HG02571 (cell line): ENCODE data around the gene ZMYND10.

ENCODE experiments used
- ATAC-seq: cut with Tn5 transposase; IDR thresholded peaks from one replicate; pipeline ENCODE4 v1.9.1; 2021; ENCODE audit warnings: mild to moderate bottlenecking, moderate library complexity; ENCODE audit not compliant: unreplicated experiment

The ZMYND10 gene

DNA sequence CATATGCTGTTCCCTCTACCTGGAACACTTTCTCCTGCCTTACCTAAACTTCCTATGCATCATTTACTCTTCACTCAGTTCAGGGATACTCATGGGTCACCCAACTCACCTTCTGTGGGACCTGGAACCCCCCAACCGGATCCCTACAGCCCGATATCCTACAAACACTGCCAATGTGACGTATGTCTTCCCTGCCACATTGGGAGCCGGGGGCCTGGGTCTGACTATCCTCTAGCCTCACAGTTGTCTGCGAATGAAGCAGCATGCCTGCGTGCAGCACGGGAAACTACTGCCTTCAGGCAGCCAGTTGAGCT lies 4.6 kb upstream of the ZMYND10 start:
- no peak for ATAC-seq

DNA sequence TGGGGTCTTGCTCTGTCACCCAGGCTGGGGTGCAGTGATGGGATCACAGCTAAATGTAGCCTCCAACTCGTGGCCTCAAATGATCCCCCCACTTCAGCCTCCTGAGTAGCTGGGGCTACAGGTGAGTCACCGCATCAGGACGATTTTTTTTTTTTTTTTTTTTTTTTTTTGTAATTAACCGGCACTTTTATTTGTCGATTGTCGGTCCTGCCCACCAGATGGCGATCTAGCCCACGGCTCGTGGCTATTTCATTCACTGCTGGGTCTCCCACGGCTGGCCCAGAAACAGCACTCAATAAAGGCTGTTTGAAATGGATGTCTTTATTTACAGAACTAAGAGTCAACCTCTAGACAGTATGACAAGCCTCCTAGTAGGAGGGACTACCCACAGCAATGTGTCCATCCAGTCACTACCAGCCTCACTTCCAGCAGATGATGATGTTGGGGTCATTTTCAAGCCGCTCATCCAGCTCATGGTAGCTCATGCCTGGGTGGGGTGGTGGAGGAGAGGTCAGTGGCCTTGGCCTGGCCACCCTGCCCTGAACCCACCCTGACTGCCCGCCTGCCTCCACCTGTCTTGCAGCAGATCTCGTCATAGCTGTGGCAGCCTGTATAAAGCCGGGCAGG lies 1.8 kb upstream of the ZMYND10 start:
- ATAC-seq = no peak

DNA sequence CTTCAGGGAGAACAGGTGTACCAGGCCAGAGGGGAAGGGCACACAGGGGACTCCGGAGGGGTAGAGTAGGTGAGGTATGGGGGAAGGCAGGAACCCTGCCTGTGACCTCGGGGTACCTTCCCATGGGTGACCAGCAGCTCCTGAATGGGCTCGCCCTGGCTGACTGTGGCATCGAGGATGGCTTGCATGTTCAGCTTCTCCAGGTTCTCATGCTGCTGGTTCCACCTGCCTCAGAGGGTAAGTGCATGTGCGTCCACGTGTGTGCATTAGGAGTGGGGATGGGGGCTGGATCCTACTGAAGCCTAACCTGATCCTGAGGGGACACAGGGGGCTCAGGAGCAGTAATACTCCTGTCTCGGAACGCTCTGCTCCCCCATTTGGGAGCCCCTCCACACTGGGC lies 524 bp downstream of the ZMYND10 start:
- ATAC-seq = no peak

DNA sequence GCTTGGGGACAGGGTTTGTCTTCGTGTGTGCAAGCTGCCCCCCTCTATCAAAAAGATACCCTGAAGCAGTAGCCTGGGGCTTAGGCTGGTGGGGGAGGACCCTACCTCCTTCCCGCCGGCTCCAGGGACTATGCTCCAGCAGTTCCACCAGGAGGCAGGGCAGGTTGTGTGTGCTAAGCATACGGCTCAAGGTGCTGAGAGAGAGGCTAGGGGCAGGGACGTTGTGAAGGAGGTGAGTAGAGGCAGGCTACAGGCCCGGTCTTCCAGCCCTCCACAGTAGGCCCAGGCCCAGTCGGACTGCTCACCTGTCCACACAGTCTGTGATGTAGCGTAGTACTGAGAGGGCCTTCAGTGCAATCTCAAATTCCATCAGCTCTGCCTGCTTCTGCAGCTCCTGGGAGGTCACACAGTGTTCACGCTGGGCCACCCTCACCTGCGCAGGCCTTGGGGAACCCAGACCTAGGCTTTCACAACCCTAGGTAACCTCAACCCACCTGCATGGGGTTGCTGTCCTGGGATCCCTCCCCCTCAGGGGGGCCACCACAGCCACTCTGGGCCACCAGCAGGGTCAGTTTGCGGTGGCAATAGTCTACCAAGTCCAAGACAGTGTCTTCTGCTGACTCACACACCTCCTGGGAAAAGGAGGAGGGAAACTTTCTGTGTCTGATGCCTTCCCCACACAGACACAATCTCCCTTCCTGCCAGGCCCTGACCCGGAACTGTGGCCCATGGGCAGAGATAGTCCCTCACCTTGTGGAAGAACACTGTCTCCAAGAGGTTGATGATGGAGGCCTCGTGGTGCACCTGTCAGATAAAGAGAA lies 2.5 kb downstream of the ZMYND10 start:
- ATAC-seq = no peak

DNA sequence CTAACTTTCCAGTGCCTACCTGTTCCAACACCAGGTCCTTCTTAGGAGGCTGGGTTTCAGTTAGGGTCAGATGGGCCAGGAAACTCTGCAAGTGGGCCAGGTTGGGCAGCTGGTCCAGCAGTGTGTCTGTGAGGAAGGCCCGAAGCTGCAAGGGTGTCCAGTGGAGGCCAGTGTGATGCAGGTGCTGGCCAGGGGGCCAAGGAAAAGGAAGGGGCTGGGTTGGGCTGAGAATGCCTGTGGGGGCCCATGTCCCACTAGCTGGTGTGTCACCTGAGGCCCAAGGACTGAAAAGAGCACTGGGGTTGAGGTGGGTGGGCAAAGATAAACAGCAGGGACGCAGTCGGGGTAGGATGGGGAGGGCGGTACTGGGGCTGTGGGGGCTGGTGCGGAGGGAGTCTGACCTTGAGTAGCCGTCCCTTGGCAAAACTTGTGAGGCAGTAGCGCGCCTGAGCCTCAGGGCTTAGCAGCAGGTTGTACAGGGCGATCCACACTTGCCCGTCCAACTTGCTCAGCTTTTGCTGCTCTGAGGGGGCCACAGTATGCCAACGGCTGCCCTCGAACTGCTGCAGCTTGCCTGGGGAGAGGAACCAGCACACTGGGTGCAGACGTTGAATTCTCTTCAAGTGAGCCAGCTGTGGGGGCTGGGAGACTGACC lies 3.4 kb downstream of the ZMYND10 start:
- no peak for ATAC-seq

DNA sequence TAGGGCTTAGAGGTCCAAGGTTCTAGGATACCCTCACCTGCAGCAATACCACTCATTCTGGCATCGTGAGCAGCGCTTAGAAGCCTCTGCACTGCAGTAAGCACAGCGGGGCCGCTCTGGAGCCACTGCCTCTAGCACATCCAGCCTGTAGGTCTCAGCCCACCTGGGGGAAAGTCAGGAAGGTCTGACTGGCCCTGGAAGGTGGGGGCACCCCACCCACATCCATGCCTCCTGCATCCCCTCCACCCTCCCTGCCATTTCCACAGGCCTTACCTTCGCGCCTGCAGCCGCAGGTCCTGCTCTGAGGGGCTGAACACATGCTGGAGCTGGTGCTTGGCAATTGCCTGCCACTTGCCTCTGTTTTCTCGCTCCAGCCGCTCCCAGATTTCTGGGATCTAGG lies 4.0 kb downstream of the ZMYND10 start:
- no peak for ATAC-seq

DNA sequence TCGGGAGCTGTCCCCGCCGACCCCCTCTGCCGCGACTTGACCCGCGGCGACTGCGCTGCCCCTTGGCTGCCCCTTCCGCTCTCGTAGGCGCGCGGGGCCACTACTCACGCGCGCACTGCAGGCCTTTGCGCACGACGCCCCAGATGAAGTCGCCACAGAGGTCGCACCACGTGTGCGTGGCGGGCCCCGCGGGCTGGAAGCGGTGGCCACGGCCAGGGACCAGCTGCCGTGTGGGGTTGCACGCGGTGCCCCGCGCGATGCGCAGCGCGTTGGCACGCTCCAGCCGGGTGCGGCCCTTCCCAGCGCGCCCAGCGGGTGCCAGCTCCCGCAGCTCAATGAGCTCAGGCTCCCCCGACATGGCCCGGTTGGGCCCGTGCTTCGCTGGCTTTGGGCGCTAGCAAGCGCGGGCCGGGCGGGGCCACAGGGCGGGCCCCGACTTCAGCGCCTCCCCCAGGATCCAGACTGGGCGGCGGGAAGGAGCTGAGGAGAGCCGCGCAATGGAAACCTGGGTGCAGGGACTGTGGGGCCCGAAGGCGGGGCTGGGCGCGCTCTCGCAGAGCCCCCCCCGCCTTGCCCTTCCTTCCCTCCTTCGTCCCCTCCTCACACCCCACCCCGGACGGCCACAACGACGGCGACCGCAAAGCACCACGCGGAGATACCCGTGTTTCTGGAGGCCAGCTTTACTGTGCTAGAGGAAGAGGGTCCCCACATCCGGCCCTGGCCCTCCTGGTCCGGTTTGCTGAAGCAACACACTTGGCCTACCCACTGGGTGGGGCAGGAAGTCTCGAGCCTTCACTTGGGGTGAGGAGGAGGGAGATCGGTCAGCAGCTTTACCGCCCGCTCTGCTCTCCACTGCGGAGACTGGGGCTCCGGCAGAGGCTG lies 4.8 kb downstream of the ZMYND10 start, which contains the start of gene RASSF1:
TSS of gene RASSF1 (minus strand) at position 389 of the 882 bp plus-strand sequence. CDS start at position 358, 31 bp downstream.
- ATAC-seq = no peak

DNA sequence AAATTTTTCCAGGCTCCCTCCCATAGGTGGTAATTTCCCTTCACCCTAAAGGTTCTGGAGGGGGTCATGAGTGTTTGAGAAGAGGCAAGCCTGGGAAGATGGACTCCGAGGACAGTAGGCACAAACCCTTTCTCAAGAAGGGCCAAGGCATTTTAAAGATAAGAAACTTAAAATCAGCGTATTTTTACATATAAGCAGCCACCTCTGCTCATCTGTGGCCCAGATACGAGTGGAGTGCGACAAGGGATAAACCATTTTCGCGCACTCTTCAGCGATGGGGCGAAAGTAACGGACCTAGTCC lies 5.4 kb downstream of the ZMYND10 start:
- ATAC-seq = no peak

DNA sequence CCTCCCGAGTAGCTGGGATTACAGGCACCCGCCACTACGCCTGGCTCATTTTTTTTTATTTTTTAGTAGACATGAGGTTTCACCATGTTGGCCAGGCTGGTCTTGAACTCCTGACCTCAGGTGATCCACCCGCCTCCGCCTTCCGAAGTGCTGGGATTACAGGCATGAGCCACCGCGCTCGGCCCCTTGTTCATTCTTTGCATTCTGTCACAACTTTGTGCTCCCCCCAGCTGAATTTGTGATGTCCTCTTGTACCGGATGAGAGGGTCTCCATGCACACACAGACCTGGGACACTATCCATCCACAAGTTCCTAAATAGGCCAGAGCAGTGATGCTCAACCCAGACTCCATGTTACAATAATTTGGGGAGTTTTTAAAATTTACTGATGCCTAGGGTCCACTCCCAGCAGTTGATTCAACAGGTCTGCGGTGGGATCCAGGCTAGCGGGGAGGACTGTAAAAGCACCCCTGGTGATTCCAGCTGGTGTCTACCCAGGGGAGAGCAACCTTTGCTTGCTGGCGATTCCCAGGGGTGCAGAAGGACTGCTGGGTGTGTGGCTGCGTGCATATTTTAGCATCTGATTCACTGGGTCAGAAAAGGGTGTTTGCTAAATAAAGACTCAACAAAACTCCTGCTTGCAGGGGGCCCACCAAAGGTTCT lies 5.9 kb downstream of the ZMYND10 start:
- ATAC-seq = no peak

DNA sequence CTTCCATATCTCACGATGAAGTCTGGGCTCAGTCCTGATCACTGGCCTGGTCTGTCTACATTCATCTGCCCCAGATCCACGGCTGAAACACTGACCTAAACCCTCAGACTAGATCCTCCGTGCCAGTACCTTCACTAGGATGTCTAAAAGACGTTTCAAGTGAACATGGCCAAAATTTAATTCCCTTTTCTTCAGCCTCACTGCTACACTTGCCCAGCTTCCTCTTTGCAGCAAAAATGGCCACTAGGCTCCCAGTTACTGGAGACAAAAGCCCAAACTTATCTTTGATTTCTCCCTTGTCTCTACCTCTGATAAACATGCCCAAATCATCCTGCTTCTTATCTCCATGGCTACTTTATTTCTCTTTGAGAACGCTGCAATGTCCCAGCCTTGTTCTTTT lies 6.6 kb downstream of the ZMYND10 start:
- no peak for ATAC-seq

DNA sequence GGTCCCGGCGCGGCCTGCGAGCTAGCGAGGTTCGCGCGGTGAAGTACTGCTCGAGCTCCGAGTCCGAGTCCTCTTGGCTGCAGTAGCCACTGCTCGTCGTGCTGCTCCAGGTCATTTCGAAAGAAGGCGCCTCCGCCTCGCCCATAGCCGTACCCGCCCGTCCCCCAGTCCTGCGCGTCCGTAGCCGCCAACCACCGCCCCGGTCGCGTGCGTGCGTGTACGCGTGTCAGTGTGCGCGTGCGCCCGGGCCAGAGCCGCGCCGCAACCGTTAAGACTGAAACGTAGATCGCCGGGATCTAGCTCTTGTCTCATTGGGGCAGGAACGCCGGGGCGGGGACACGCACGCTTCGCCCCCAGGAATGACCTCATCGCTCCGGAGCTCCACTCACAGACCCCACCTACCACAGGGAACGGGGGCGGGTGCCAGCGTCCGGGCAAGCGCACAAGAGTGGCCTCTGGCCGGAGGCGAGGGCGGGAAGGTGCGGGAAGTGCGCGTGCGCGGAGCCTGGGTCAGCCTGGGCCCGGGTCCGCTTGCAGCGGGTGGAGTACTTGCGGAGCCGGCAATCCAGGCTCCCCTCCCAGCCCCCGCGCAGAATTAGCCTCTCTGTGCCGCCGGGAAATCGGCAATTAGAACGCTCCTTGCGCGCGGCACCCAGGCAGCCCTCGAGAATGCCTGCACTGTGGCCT lies 8.2 kb downstream of the ZMYND10 start:
- ATAC-seq = peak; percentile 79

DNA sequence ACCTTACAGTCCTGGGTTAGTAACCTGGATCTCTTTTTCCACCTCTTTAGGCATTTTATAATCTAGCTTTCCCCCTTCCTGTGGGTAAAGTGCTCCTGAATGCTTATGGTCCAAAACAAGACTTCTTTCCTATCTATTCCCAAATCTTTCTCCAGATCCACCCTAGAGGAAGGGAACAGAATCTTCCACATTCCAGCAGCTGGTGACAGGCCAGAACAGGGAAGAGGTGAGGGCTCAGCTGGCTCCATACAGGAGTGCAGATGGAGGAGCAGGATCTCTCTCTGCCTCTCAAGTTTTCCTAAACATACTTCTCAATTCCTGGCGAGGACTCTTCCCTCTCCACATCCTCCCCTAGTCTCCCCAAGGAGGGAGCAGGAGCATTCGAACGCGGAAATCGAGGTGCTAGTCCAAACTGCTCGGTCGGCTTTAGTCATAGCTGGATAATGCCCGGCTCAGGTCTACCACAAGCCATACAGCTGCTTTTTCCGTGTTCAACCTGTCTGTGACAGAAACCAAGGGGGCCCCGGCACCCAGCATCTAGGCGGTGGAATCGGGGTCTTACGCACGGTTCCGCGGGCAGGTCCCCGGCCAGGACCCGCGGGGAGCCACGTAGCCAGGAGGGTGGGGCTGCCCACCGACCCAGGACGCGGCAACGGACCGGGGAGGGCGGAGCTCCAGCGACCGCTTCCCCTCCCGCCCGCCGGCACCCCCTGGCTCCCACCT lies 8.9 kb downstream of the ZMYND10 start:
- ATAC-seq = peak; percentile 30

DNA sequence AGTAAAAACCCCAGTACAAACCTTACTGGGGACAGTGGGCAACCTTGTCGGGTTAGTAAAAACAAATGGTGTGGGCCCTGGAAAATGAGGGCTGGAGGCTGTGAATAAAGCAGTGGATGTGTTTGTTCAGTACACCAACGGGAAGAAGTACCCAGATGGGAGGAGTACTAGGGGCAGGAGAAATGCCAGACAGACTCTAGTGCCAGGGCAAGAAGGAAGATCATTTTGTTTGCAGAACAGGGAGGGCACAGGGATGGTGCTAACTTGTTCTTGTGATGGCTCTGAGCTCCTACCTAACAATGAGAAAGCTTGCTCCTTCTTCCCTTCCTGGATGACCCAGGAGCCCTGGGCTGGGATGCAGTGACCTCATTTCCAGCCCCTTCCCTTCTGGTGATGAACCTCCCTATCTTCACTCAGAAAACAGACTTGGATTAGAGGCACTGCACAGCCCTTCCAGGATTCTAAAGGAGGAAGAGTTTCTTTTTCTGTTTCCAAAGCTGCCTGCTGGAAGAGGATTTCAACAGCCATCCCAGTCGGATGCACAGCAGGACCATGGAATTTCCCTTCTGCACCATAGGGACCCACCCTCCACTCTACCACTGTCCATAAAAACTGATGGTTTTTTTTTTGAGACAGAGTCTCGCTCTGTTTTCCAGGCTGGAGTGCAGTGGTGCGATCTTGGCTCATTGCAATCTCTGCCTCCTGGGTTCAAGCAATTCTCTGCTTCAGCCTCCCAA lies 11.0 kb downstream of the ZMYND10 start:
- no peak for ATAC-seq

DNA sequence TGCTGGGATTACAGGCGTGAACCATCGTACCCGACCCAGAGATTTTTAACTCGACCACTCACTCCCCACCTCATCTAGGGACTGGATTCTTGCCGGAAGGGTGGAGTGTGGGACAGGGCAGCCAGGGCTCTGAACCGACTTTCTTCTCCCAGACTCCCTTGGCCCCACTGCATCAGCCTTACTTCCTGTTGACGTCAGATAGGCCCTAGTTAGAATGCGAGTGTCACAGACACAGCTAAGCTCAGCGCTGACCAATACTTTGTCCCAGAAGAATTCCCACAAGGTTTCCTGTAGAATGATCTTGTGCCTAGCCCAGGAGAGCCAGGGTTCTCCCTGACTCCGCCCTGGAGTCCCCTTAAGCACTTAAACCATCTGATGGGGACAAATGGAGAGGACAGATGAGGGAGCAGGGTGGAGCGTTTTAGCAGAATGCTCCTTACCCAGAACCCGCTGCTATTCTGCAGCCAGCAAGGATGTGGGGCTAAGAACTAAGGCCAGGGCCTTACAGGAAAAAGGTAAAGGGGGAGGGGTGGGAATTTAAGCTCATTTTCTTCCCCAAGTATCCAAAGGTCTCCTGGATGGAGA lies 11.7 kb downstream of the ZMYND10 start:
- ATAC-seq = no peak

DNA sequence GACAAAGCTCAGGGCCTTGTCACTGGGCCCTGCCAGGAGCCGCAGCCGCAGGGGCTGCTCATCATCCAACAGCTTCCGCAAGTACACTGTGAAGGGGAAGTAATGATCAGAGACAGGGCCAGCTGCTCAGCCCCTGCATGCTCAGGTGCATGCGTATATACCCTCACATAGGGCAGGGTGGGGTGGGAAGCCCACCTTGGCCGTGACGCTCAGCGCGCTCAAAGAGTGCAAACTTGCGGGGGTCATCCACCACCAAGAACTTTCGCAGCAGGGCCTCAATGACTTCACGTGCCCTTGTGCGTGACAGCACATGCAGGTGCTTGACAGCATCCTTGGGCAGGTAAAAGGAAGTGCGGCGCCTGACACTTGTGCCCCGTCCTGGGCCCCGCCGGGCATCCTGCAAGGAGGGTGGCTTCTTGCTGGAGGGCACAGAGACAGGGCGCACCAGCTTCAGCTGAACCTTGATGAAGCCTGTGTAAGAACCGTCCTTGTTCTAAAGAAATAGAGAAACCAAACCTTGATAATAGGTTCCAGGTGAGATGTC lies 14.1 kb downstream of the ZMYND10 start:
- ATAC-seq = no peak

DNA sequence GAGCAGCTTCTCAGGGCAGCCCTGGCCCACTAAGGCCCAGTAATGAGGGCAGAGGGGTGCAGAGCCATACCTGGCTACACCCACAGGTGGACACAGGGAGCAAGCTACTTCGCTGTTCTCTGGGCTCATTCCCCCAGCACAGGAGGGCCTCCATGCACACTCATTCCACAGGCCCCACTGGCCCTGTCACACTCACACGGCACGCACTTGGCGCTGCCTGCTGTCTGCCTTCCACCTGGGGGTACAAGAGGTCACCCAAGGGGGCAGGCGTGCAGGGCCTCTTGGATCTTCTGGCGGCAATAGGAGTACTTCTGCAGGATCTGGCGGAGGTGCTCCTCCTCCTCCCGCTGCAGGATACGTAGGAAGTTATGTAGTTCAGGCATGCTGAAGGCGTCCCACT lies 15.2 kb downstream of the ZMYND10 start:
- ATAC-seq = no peak

DNA sequence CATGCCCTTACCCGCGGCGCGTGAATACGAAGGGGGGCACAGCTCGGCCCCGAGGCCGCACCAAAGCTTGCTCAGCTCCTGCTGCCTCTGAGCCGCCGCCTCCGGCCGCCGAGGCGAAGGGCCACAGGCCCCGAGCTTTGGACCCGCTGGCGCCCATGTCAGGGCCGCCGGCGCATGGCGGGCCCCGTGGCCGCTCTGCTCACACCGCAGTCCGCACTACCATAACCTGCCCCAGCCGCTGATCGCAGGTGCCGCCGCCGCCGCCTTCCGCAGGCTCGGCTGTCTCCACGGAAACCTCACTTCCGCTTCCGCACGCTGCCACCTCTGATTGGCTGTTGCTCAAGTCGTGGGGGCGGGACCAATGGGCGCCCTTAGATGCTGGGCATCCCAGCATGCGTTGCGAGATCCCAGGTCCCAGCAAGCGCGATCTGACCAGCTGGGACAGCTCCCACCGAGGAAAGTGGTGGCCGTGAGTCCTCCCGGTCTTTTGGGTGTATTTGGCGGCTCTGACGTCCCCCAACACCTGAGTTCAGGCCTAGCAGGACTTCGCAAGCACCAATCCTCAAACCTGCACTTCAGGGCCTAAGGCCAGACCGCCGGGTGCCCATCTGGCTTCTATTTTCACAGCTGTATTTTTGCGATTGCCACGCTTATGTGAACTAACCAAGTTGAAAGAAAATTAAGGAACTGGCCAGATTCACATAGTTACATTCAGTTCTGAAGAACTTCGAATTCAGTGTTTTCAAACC lies 17.4 kb downstream of the ZMYND10 start, which contains the start of gene TUSC2:
TSS of gene TUSC2 (minus strand) at position 281 of the 749 bp plus-strand sequence. CDS start at position 157, 124 bp downstream.
- ATAC-seq = peak; percentile 89
